Inflammatory macrophage treated with lipopolysaccharide for 4 hours (primary cell): ENCODE results near the gene GRK5.
A peak's percentile ranks its signal among the peaks of the same experiment; 100 is the strongest.

Source experiments
- DNase-seq: peaks from one replicate; pipeline ENCODE4 v3.0.0-alpha.2; 2020

Gene GRK5

GRCh38 chr10:119199231-119199992 lies 8.0 kb upstream of the GRK5 start:
- peak; percentile 69 for DNase-seq

GRCh38 chr10:119201233-119201632 lies 6.1 kb upstream of the GRK5 start:
- DNase-seq = no peak

- DNase-seq = no peak
These were observed 4.4 kb upstream of the GRK5 start for GRCh38 chr10:119203006-119203405.

- DNase-seq = peak; percentile 51
These were observed 1.3 kb upstream of the GRK5 start for GRCh38 chr10:119205894-119206602.

GRCh38 chr10:119206603-119207365 lies 587 bp upstream of the GRK5 start:
- DNase-seq = peak; percentile 71

- DNase-seq = peak; percentile 28
These were observed 562 bp downstream of the GRK5 start for GRCh38 chr10:119207713-119208552.

- DNase-seq = no peak
These were observed 1.2 kb downstream of the GRK5 start for GRCh38 chr10:119208553-119208940.

- peak; percentile 50 for DNase-seq
These were observed 1.8 kb downstream of the GRK5 start for GRCh38 chr10:119209035-119209735.

GRCh38 chr10:119209736-119210355 lies 2.5 kb downstream of the GRK5 start:
- no peak for DNase-seq

- DNase-seq = no peak
These were observed 3.3 kb downstream of the GRK5 start for GRCh38 chr10:119210633-119211032.

- DNase-seq = no peak
These were observed 3.8 kb downstream of the GRK5 start for GRCh38 chr10:119211176-119211575.

- DNase-seq = no peak
These were observed 4.5 kb downstream of the GRK5 start for GRCh38 chr10:119211625-119212441.

GRCh38 chr10:119215371-119215770 lies 8.0 kb downstream of the GRK5 start:
- DNase-seq = no peak

GRCh38 chr10:119216127-119216526 lies 8.8 kb downstream of the GRK5 start:
- DNase-seq = no peak

- DNase-seq = no peak
These were observed 10.0 kb downstream of the GRK5 start for GRCh38 chr10:119217401-119217800.

- no peak for DNase-seq
These were observed 10.7 kb downstream of the GRK5 start for GRCh38 chr10:119217991-119218490.

- no peak for DNase-seq
These were observed 12.5 kb downstream of the GRK5 start for GRCh38 chr10:119219871-119220270.

- DNase-seq = no peak
These were observed 13.8 kb downstream of the GRK5 start for GRCh38 chr10:119221201-119221600.

GRCh38 chr10:119221666-119222065 lies 14.3 kb downstream of the GRK5 start:
- peak; percentile 4 for DNase-seq

- DNase-seq = no peak
These were observed 15.2 kb downstream of the GRK5 start for GRCh38 chr10:119222537-119222936.
